HCT116 (cell line): ENCODE results near the gene MARCHF2. TPM values are rescaled to one million over a fixed set of nuclear protein-coding genes. Genes with fewer than 3 reads are reported as not detected.

Experiments
- ATAC-seq: fragments of 200-7000 bp; cut with Tn5 transposase; 2 replicates; pipeline ENCODE4 v1.9.1; 2020; ENCODE audit warnings: mild to moderate bottlenecking, moderate library complexity
- BruUV-seq: library from RNA; stranded (reverse); fragments of 400-500 nt; replicated peaks from 2 replicates; lab custom pipeline; 2021; lab: Mats Ljungman, UMichigan
- CTCF ChIA-PET: fragments of 300-600 bp; sonication (Branson Sonifier 250); formaldehyde crosslinking; loops from one replicate; lab custom pipeline; 2021; ENCODE audit warnings: antibody characterized with exemption; lab: Charles Lee
- POLR2A ChIA-PET: fragments of 300-600, 350-600 bp; sonication (Branson Sonifier 250); formaldehyde crosslinking; loops from one replicate; lab custom pipeline; 2021; ENCODE audit warnings: antibody characterized with exemption; lab: Charles Lee
- RAD21 ChIA-PET, 2 experiments: fragments of 300-600 bp; sonication (Branson Sonifier 250); formaldehyde crosslinking; loops; one replicate each; lab custom pipeline; 2023; ENCODE audit warnings: low total read pairs in 2 of 2; ENCODE audit not compliant: uncharacterized antibody in 2 of 2, unreplicated experiment in 2 of 2, low non-redundant PET in 1 of 2; lab: Charles Lee
- DNase-seq: peaks from one replicate; pipeline ENCODE4 v3.0.0-alpha.2; 2010; ENCODE audit warnings: low read depth, low spot score
- H2AFZ ChIP-seq: fragments of 200-600 bp; shearing (Covaris generic), sonication (generic); 2 replicates; pipeline ENCODE4 v1.6.1; 2017; ENCODE audit warnings: low read depth, mixed run types, mixed read lengths, antibody characterized with exemption, low read length; ENCODE audit not compliant: poor library complexity, severe bottlenecking
- H3K27ac ChIP-seq: 2 replicates; pipeline ENCODE4 v1.5.1; 2012; ENCODE audit warnings: low read depth, low read length
- H3K27me3 ChIP-seq: fragments of 200-600 bp; sonication (generic); 2 replicates; pipeline ENCODE4 v1.6.1; 2016; ENCODE audit warnings: mixed run types, low read length, mixed read lengths; ENCODE audit not compliant: insufficient read depth
- H3K36me3 ChIP-seq, 2 experiments: fragments of 200-500 bp in 1 of 2; fragments of 200-600 bp in 1 of 2; sonication (Bioruptor generic) in 1 of 2; sonication (generic) in 1 of 2; 2 replicates each; pipeline versions ENCODE4 v1.5.1 to v1.6.1; 2014 to 2016; ENCODE audit warnings: low read length in 2 of 2, inconsistent platforms in 1 of 2, mixed read lengths in 1 of 2, mixed run types in 1 of 2; ENCODE audit not compliant: insufficient read depth in 2 of 2, control insufficient read depth in 1 of 2
- H3K4me1 ChIP-seq, 2 experiments: fragments of 200-600 bp in 1 of 2; sonication (generic) in 1 of 2; 2 replicates each; pipeline versions ENCODE4 v1.5.1 to v1.6.1; 2012 to 2017; ENCODE audit warnings: low read length in 2 of 2, inconsistent platforms in 1 of 2, mild to moderate bottlenecking in 1 of 2, mixed read lengths in 1 of 2, mixed run types in 1 of 2, moderate library complexity in 1 of 2; ENCODE audit not compliant: insufficient read depth in 2 of 2, control insufficient read depth in 1 of 2
- H3K4me2 ChIP-seq: fragments of 200-600 bp; sonication (generic); 2 replicates; pipeline ENCODE4 v1.6.1; 2017; ENCODE audit warnings: mixed run types, low read length, mixed read lengths
- H3K4me3 ChIP-seq, 2 experiments: fragments of 200-600 bp in 1 of 2; sonication (generic) in 1 of 2; replicated peaks in 1 of 2; 2 replicates each; pipeline ENCODE4 v1.5.1; 2011 to 2016; ENCODE audit warnings: low read length in 2 of 2, control low read depth in 1 of 2, low read depth in 1 of 2, mild to moderate bottlenecking in 1 of 2, mixed read lengths in 1 of 2, mixed run types in 1 of 2
- H3K79me2 ChIP-seq: fragments of 200-600 bp; sonication (generic); 2 replicates; pipeline ENCODE4 v1.6.1; 2017; ENCODE audit warnings: mild to moderate bottlenecking, mixed run types, low read length, moderate library complexity, mixed read lengths; ENCODE audit not compliant: insufficient read depth
- H3K9ac ChIP-seq: fragments of 200-600 bp; sonication (generic); 2 replicates; pipeline ENCODE4 v1.6.1; 2016; ENCODE audit warnings: low read length, mixed read lengths
- H3K9me2 ChIP-seq: fragments of 200-600 bp; sonication (generic), shearing (Covaris generic); 2 replicates; pipeline ENCODE4 v1.6.1; 2017; ENCODE audit warnings: mixed run types, mild to moderate bottlenecking, moderate library complexity; ENCODE audit not compliant: insufficient read depth
- H3K9me3 ChIP-seq, 2 experiments: fragments of 200-500 bp in 1 of 2; fragments of 200-600 bp in 1 of 2; sonication (Bioruptor generic) in 1 of 2; sonication (generic) in 1 of 2; 2 replicates each; pipeline ENCODE4 v1.6.1; 2014 to 2017; ENCODE audit warnings: low read length in 2 of 2, mixed read lengths in 2 of 2, inconsistent platforms in 1 of 2, low read depth in 1 of 2, mild to moderate bottlenecking in 1 of 2, mixed run types in 1 of 2, moderate library complexity in 1 of 2; ENCODE audit not compliant: control insufficient read depth in 1 of 2, insufficient read depth in 1 of 2
- H4K20me1 ChIP-seq: fragments of 200-600 bp; sonication (generic), shearing (Covaris generic); 2 replicates; pipeline ENCODE4 v1.6.1; 2017; ENCODE audit warnings: mixed run types, mild to moderate bottlenecking, moderate library complexity; ENCODE audit not compliant: insufficient read depth
- CBX3 ChIP-seq: IDR thresholded peaks from 2 replicates; pipeline ENCODE4 v1.6.1; 2012; ENCODE audit warnings: low read depth
- EGR1 ChIP-seq: IDR thresholded peaks from 2 replicates; pipeline ENCODE4 v1.6.1; 2012; ENCODE audit warnings: low read depth
- ELF1 ChIP-seq: IDR thresholded peaks from 2 replicates; pipeline ENCODE4 v1.6.1; 2012; ENCODE audit warnings: low read depth, borderline replicate concordance
- EZH2 ChIP-seq: fragments of 200-600 bp; sonication (generic); IDR thresholded peaks from 2 replicates; pipeline ENCODE4 v1.6.1; 2017; ENCODE audit warnings: antibody characterized with exemption, mixed run types
- POLR2A ChIP-seq: IDR thresholded peaks from 2 replicates; pipeline ENCODE4 v1.7.0; 2011; ENCODE audit warnings: borderline replicate concordance; ENCODE audit not compliant: insufficient read depth, insufficient read length; ENCODE audit errors: extremely low read depth
- RAD21 ChIP-seq: IDR thresholded peaks from 2 replicates; pipeline ENCODE4 v1.6.1; 2012; ENCODE audit warnings: low read depth, mild to moderate bottlenecking
- SIN3A ChIP-seq: IDR thresholded peaks from 2 replicates; pipeline ENCODE4 v1.6.1; 2012; ENCODE audit warnings: low read depth
- TCF7L2 ChIP-seq: IDR thresholded peaks from 2 replicates; pipeline ENCODE4 v1.7.0; 2011; ENCODE audit warnings: borderline replicate concordance, inconsistent platforms; ENCODE audit not compliant: insufficient read depth, insufficient read length; ENCODE audit errors: extremely low read depth
- YY1 ChIP-seq: IDR thresholded peaks from 2 replicates; pipeline ENCODE4 v1.6.1; 2011; ENCODE audit warnings: low read length, low read depth, moderate library complexity, mild to moderate bottlenecking; ENCODE audit not compliant: insufficient replicate concordance; ENCODE audit errors: extremely low read depth
- ZFX ChIP-seq: fragments of 450-650 bp; IDR thresholded peaks from 2 replicates; pipeline ENCODE4 v1.6.1; 2017
- intact Hi-C: fragments of 100-400 bp; cut with micrococcal nuclease; formaldehyde crosslinking; loops from 2 replicates; pipeline ENCODE4 v1.10.0; 2022
- total RNA-seq: library from RNA; stranded (reverse); gene quantifications from one replicate; pipeline ENCODE4 v1.2.1, GENCODE V29; 2021; ENCODE audit not compliant: unreplicated experiment
- TF ChIP-seq, protein P1 (sequence below): IDR thresholded peaks from 2 replicates; pipeline ENCODE4 v1.6.1; 2012
- TF ChIP-seq, protein P2 (sequence below): IDR thresholded peaks from 2 replicates; pipeline ENCODE4 v1.6.1; 2011; ENCODE audit warnings: mild to moderate bottlenecking, low read length, moderate library complexity; ENCODE audit not compliant: insufficient replicate concordance; ENCODE audit errors: extremely low read depth
- TF ChIP-seq, protein P3 (sequence below), 3 experiments: fragments of 200-600 bp in 1 of 3; sonication (generic) in 1 of 3; IDR thresholded peaks in 2 of 3; conservative IDR thresholded peaks in 1 of 3; 2 replicates each; pipeline ENCODE4 v1.5.1; 2012 to 2017; ENCODE audit warnings: low read depth in 2 of 3, low read length in 2 of 3, antibody characterized with exemption in 1 of 3, borderline replicate concordance in 1 of 3, control low read depth in 1 of 3, mild to moderate bottlenecking in 1 of 3, mixed read lengths in 1 of 3, mixed run types in 1 of 3, moderate library complexity in 1 of 3; ENCODE audit not compliant: insufficient read depth in 1 of 3

The MARCHF2 gene
- total RNA-seq, 1 experiment from 2014 or later = 22.5 TPM

DNA sequence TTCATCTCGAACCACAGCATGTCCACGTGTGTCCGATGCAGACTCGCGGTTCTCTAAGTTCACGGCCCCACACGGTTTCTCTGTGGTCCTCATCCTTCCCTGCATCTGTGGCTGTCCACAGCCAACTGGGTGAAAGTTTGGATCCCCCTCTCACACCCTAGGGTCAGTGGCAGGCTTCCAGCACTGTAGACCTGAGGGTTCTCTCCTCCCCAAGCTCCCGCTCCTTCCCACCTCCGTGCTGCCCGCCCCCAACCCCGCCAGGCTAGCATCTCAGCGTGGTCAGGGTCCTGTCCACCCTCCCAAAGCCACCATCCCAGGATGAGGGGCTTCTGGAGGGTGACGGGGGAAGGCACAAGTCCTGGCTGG is 46.2 kb upstream of the MARCHF2 start:
- peaks cover 34 to 58% of the 10 kb centered on the region in 2 experiments for H3K4me1 ChIP-seq
- TF ChIP-seq, protein P1, sequence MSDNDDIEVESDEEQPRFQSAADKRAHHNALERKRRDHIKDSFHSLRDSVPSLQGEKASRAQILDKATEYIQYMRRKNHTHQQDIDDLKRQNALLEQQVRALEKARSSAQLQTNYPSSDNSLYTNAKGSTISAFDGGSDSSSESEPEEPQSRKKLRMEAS = no peak; the same call in 1 of the 2 replicates
- H3K27me3 ChIP-seq = no peaks in the 10 kb centered on the region
- peak overlapping the region; percentile 20; the same call in 1 of the 2 replicates for H3K9ac ChIP-seq
- intact Hi-C loops = no loop called here
- no peaks in the 10 kb centered on the region for H4K20me1 ChIP-seq
- no peak overlapping the region; the same call in 1 of the 2 replicates for H3K27ac ChIP-seq
- ChIA-PET POLR2A (interaction anchor here (1.7 to 2.1 kb wide), 2 partner anchors 10 to 23 kb away, joined by 6 to 8 read pairs; partner anchors contain the start of gene RAB11B), RAD21 (interaction anchor here in 1 of 2 experiments (0.6 kb wide), 1 partner anchor 1642 kb away, joined by 4 read pairs; no protein-coding TSS in a partner anchor), CTCF (no interaction called here)
- no peaks in the 10 kb centered on the region for H3K9me3 ChIP-seq
- DNase-seq = no peak
- H3K9me2 ChIP-seq = no peaks in the 10 kb centered on the region
- peak overlapping the region in 1 of 2 experiments; percentile 20; a peak in 2 of 4 replicates for H3K4me3 ChIP-seq
- no peaks in the 10 kb centered on the region; a peak in 2 of 4 replicates for H3K36me3 ChIP-seq
- no TSS peak for BruUV-seq
- H3K79me2 ChIP-seq = no peaks in the 10 kb centered on the region
- H3K4me2 ChIP-seq = peak overlapping the region; percentile 68
- no peak for ATAC-seq
- no peak overlapping the region for H2AFZ ChIP-seq

DNA sequence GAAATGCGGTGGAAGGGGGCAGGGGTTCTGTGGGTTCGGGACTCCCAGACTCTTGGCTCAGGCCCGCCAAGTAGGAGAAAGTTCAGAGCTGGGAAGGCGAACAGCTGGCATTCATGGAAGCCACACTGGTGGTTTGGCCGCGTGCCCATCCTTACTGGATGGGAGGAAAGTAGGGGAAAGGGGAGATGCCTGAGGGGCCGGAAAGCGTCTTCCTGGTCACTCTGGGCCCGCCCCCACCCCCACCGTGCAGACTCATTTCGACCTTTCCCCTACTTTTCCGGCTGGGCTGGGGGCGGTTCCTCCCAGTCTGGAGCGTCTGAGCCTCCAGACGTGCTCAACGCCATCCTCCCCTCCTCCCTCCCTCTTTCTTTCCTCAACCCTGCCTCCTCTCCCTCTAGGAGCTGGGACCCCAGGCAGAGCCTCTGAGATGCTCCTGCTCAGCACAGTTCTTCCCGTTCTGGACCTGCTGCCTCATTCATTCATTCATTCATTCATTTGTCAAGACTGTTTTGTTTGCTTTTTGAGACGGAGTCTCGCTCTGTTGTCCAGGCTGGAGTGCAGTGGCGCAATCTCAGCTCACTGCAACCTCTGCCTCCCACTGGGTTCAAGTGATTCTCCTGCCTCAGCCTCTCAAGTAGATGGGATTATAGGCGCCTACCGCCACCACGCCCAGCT is 45.6 kb upstream of the MARCHF2 start:
- H3K4me3 ChIP-seq = peak overlapping the region in 1 of 2 experiments; percentile 20; a peak in 2 of 4 replicates
- no peaks in the 10 kb centered on the region for H3K27me3 ChIP-seq
- peak overlapping the region; percentile 20; the same call in 1 of the 2 replicates for H3K9ac ChIP-seq
- peak; percentile 18 for ATAC-seq
- intact Hi-C loops = no loop called here
- no peak overlapping the region; the same call in 1 of the 2 replicates for H3K27ac ChIP-seq
- no peak overlapping the region for H2AFZ ChIP-seq
- no peaks in the 10 kb centered on the region; a peak in 2 of 4 replicates for H3K36me3 ChIP-seq
- H3K9me3 ChIP-seq = no peaks in the 10 kb centered on the region
- no TSS peak for BruUV-seq
- no peaks in the 10 kb centered on the region for H3K79me2 ChIP-seq
- DNase-seq = no peak
- ChIA-PET POLR2A (interaction anchor here (1.0 to 2.1 kb wide), 3 partner anchors 9 to 146 kb away, joined by 3 to 8 read pairs (median 6); partner anchors contain the start of genes RAB11B and ZNF414), CTCF (no interaction called here), RAD21 (interaction anchor here in 1 of 2 experiments (0.6 kb wide), 1 partner anchor 1642 kb away, joined by 4 read pairs; no protein-coding TSS in a partner anchor)
- H4K20me1 ChIP-seq = no peaks in the 10 kb centered on the region
- H3K4me2 ChIP-seq = peak overlapping the region; percentile 68
- no peaks in the 10 kb centered on the region for H3K9me2 ChIP-seq
- H3K4me1 ChIP-seq = peaks cover 30 to 53% of the 10 kb centered on the region in 2 experiments
- TF ChIP-seq RAD21 (no peak), ELF1 (no peak), YY1 (no peak), EZH2 (no peak), EGR1 (no peak), CBX3 (no peak), ZFX (no peak), TCF7L2 (no peak), POLR2A (no peak), SIN3A (no peak)
- TF ChIP-seq, protein P2, sequence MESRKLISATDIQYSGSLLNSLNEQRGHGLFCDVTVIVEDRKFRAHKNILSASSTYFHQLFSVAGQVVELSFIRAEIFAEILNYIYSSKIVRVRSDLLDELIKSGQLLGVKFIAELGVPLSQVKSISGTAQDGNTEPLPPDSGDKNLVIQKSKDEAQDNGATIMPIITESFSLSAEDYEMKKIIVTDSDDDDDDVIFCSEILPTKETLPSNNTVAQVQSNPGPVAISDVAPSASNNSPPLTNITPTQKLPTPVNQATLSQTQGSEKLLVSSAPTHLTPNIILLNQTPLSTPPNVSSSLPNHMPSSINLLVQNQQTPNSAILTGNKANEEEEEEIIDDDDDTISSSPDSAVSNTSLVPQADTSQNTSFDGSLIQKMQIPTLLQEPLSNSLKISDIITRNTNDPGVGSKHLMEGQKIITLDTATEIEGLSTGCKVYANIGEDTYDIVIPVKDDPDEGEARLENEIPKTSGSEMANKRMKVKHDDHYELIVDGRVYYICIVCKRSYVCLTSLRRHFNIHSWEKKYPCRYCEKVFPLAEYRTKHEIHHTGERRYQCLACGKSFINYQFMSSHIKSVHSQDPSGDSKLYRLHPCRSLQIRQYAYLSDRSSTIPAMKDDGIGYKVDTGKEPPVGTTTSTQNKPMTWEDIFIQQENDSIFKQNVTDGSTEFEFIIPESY = no peak
- TF ChIP-seq, protein P3, sequence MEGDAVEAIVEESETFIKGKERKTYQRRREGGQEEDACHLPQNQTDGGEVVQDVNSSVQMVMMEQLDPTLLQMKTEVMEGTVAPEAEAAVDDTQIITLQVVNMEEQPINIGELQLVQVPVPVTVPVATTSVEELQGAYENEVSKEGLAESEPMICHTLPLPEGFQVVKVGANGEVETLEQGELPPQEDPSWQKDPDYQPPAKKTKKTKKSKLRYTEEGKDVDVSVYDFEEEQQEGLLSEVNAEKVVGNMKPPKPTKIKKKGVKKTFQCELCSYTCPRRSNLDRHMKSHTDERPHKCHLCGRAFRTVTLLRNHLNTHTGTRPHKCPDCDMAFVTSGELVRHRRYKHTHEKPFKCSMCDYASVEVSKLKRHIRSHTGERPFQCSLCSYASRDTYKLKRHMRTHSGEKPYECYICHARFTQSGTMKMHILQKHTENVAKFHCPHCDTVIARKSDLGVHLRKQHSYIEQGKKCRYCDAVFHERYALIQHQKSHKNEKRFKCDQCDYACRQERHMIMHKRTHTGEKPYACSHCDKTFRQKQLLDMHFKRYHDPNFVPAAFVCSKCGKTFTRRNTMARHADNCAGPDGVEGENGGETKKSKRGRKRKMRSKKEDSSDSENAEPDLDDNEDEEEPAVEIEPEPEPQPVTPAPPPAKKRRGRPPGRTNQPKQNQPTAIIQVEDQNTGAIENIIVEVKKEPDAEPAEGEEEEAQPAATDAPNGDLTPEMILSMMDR (IDR thresholded peaks at IDR 0.05 in 2 of 3, conservative IDR thresholded peaks at IDR 0.05 in 1 of 3; ENCODE audit: borderline replicate concordance in 1 of 3, insufficient read depth in 1 of 3, low read depth in 2 of 3, low read length in 2 of 3) = no peak
